Body of pancreas (tissue), 4 donors: Measurements from ENCODE around the gene MCTP1. TPM values are rescaled to one million over a fixed set of nuclear protein-coding genes. Genes with fewer than 3 reads are reported as not detected.

Source experiments
- ATAC-seq: fragments of 150-250 bp; one replicate; pipeline ENCODE4 v1.9.1; 2016
- DNase-seq, 4 donors: peaks; one replicate each; pipeline ENCODE4 v3.0.0-alpha.2; 2019
- H3K27ac ChIP-seq, 4 donors: fragments of 200-600 bp; sonication (generic); 1 replicate in 3 of 4; 2 replicates in 1 of 4; pipeline versions ENCODE4 v1.5.1 to v1.6.1; 2016 to 2019; ENCODE audit warnings: mild to moderate bottlenecking in 1 of 4, mixed read lengths in 1 of 4, moderate library complexity in 1 of 4
- H3K27me3 ChIP-seq, 2 donors: fragments of 200-600 bp; sonication (generic); one replicate each; pipeline ENCODE4 v1.6.0; 2016; ENCODE audit warnings: mild to moderate bottlenecking in 1 of 2
- H3K36me3 ChIP-seq, 2 donors: fragments of 200-600 bp; sonication (generic); replicated peaks in 1 of 2; 2 replicates each; pipeline ENCODE4 v1.5.1; 2016; ENCODE audit warnings: low read depth in 2 of 2; ENCODE audit not compliant: insufficient read depth in 1 of 2
- H3K4me1 ChIP-seq: fragments of 200-600 bp; sonication (generic); one replicate; pipeline ENCODE4 v1.6.0; 2016
- H3K4me3 ChIP-seq, 2 donors: fragments of 200-600 bp; sonication (generic); 1 replicate in 1 of 2; 2 replicates in 1 of 2; pipeline ENCODE4 v1.5.1; 2016 to 2019
- H3K9me3 ChIP-seq, 3 donors: fragments of 200-600 bp; sonication (generic); 1 replicate in 2 of 3; 2 replicates in 1 of 3; pipeline ENCODE4 v1.5.1; 2016
- POLR2A ChIP-seq, 3 donors: fragments of 450-650 bp; IDR thresholded peaks; one replicate each; pipeline ENCODE4 v1.6.1; 2016; ENCODE audit warnings: antibody characterized with exemption in 3 of 3, mild to moderate bottlenecking in 2 of 3
- WGBS, 2 donors: methylation state at CpG; one replicate each; pipeline ENCODE4 v1.1.5; 2017; 5-methylcytosine and 5-hydroxymethylcytosine counted together
- intact Hi-C: fragments of 100-400 bp; cut with DNase I; formaldehyde crosslinking; loops from one replicate; pipeline ENCODE4 v1.15.1; 2023
- total RNA-seq, 2 donors: library from RNA; depleted of rRNA; stranded (reverse); fragments of >200 nt; gene quantifications; one replicate each; pipeline ENCODE4 v1.1.0, GENCODE V29; 2016
- TF ChIP-seq, protein P1 (sequence below), 7 experiments: fragments of 450-650 bp in 4 of 7; fragments of 200-600 bp in 3 of 7; sonication (generic) in 3 of 7; IDR thresholded peaks; one replicate each; pipeline ENCODE4 v1.5.1; 2016 to 2019; ENCODE audit warnings: antibody characterized with exemption in 7 of 7

The MCTP1 gene
- total RNA-seq, 2 donors from 2014 or later: 3.6 to 8.8 TPM

DNA sequence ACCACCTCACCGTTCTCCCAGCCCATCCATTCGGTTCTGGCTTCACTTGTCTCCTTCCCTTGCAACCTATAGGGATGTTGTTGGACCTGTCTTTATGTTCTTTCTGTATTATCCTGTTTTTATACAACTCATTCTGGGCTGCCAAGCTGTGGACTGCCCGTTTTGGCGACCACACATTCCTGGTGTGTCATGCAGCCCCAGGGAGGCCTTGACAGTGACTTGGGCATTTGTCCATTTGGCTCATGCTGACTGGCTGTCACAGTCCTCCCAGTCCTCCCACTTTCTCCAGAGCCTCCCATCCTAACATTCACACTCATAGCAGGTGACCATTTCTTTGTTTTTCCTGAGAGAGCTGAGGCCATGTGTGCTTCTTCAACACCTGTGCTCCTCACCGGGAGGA, 530.1 kb downstream of the MCTP1 start:
- 72 to 74% methylated on average over 5 of the region's 5 CpGs for WGBS, 2 donors
- Histone ChIP-seq H3K4me3 (no peak overlapping the region), H3K36me3 (no peaks in the 10 kb centered on the region), H3K27me3 (no peaks in the 10 kb centered on the region), H3K9me3 (no peaks in the 10 kb centered on the region), H3K27ac (no peak overlapping the region), H3K4me1 (no peaks in the 10 kb centered on the region)
- DNase-seq: no peak
- TF ChIP-seq POLR2A (IDR thresholded peaks at IDR 0.05): no peak
- TF ChIP-seq, protein P1, sequence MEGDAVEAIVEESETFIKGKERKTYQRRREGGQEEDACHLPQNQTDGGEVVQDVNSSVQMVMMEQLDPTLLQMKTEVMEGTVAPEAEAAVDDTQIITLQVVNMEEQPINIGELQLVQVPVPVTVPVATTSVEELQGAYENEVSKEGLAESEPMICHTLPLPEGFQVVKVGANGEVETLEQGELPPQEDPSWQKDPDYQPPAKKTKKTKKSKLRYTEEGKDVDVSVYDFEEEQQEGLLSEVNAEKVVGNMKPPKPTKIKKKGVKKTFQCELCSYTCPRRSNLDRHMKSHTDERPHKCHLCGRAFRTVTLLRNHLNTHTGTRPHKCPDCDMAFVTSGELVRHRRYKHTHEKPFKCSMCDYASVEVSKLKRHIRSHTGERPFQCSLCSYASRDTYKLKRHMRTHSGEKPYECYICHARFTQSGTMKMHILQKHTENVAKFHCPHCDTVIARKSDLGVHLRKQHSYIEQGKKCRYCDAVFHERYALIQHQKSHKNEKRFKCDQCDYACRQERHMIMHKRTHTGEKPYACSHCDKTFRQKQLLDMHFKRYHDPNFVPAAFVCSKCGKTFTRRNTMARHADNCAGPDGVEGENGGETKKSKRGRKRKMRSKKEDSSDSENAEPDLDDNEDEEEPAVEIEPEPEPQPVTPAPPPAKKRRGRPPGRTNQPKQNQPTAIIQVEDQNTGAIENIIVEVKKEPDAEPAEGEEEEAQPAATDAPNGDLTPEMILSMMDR (IDR thresholded peaks at IDR 0.05): no peak
- no peak for ATAC-seq
- intact Hi-C loops: no loop called here

DNA sequence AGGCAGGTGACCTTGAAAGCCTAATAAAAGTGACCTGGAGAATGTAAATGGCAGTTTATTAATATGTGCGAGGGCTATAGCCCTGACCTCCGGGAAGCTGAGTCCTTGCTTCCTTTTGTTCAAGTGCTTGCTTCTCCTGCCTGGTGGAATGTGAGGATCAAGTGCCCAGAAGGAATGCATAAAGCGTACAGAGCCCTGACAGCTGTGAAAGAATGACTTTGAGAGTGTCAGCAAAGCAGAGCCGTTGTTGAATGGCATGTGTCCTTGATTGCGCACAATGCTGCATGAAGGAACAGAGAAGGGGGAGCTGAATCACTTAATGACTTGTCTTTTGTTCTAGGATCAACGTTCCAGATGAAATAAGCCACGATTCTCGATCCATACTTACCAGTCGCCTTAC, 533.4 kb downstream of the MCTP1 start:
- no peaks in the 10 kb centered on the region for H3K9me3 ChIP-seq
- no peak overlapping the region for H3K27ac ChIP-seq
- ATAC-seq (no peak), DNase-seq (no peak)
- no peaks in the 10 kb centered on the region for H3K36me3 ChIP-seq
- no peak for TF ChIP-seq POLR2A (IDR thresholded peaks at IDR 0.05)
- TF ChIP-seq, protein P1 (IDR thresholded peaks at IDR 0.05): no peak
- H3K4me1 ChIP-seq: no peaks in the 10 kb centered on the region
- H3K4me3 ChIP-seq: no peak overlapping the region
- no peaks in the 10 kb centered on the region for H3K27me3 ChIP-seq
- WGBS, 2 donors: 48 to 51% methylated on average over 9 of the region's 9 CpGs
- intact Hi-C loops: no loop called here

DNA sequence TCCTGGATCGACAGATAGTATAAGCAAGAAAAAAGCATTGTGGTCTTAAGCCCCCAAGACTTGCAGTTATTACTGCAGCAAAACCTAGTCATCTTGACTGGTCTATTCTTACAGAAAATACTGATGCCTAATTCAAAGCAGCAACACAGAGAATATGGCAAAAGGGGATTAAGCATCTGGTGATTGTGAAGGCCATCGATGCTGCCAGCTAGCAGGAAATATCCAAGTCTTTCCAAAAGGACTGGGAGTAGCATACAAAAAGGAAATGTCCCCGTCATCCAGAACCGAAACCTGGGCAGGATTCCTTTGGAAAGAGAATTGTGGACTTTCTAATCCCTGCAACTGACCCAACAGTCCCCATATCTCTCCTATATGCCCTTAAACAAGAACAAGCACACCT, 534.2 kb downstream of the MCTP1 start:
- Histone ChIP-seq H3K27me3 (no peaks in the 10 kb centered on the region), H3K4me3 (no peak overlapping the region), H3K9me3 (no peaks in the 10 kb centered on the region), H3K4me1 (no peaks in the 10 kb centered on the region), H3K36me3 (no peaks in the 10 kb centered on the region), H3K27ac (no peak overlapping the region)
- intact Hi-C loops: no loop called here
- no peak for TF ChIP-seq POLR2A (IDR thresholded peaks at IDR 0.05)
- TF ChIP-seq, protein P1 (IDR thresholded peaks at IDR 0.05): no peak
- ATAC-seq: no peak
- 76 to 84% methylated on average over 4 of the region's 4 CpGs for WGBS, 2 donors
- no peak for DNase-seq

DNA sequence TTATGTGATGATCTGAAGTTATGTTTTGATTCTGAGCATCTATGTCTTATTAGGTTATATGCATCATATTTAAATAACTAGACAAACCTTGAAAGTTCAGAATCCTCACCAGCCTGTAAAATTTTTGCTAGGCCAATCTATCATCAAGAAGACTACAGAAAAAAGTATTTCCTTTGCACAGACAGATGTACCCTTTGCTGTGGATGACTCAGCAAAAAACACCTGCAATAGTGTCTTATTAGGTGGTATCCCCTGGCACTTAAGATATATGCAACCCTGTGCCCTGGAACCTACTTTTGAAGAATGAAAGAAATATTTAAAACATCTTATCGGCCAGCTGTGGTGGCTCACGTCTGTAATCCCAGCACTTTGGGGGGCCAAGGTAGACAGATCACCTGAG, 535.9 kb downstream of the MCTP1 start:
- Histone ChIP-seq H3K27ac (no peak overlapping the region), H3K4me1 (no peaks in the 10 kb centered on the region), H3K36me3 (no peaks in the 10 kb centered on the region), H3K27me3 (no peaks in the 10 kb centered on the region), H3K9me3 (no peaks in the 10 kb centered on the region), H3K4me3 (no peak overlapping the region)
- TF ChIP-seq POLR2A (IDR thresholded peaks at IDR 0.05): no peak
- TF ChIP-seq, protein P1 (IDR thresholded peaks at IDR 0.05): no peak
- WGBS, 2 donors: 59 to 83% methylated on average over 2 of the region's 2 CpGs
- no peak for DNase-seq
- intact Hi-C loops: no loop called here
- ATAC-seq: no peak

DNA sequence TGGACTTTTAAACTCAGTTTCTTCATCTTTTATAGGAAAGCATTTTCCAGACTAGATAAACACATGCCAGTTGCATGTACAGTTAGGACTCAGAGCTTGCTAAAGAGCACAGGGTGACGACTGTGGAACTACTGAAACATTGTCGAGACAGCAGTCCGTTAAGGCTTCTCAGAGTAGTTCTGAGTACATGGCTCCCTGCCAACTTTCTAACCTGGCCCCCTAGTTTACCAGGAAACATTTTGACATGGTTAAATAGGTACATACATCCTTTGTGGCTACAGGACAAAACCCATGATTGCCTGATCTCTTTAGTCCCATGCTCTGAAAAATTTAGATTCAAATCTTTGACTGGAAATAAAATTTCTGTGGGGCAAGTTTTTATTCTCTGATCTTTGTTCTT, 536.7 kb downstream of the MCTP1 start:
- ATAC-seq (no peak), DNase-seq (no peak)
- H3K36me3 ChIP-seq: no peaks in the 10 kb centered on the region
- TF ChIP-seq POLR2A (IDR thresholded peaks at IDR 0.05): no peak
- TF ChIP-seq, protein P1 (IDR thresholded peaks at IDR 0.05): no peak
- no peak overlapping the region for H3K4me3 ChIP-seq
- H3K27me3 ChIP-seq: no peaks in the 10 kb centered on the region
- 51 to 55% methylated on average over 3 of the region's 3 CpGs for WGBS, 2 donors
- H3K27ac ChIP-seq: no peak overlapping the region
- no peaks in the 10 kb centered on the region for H3K9me3 ChIP-seq
- H3K4me1 ChIP-seq: no peaks in the 10 kb centered on the region
- intact Hi-C loops: no loop called here
